A673 (cell line): ENCODE measurements around the gene CENPO. TPM values are rescaled to one million over a fixed set of nuclear protein-coding genes. Genes with fewer than 3 reads are reported as not detected.

ENCODE experiments used
- BruUV-seq: library from RNA; stranded (reverse); fragments of 400-500 nt; replicated peaks from 2 replicates; lab custom pipeline; 2021; lab: Mats Ljungman, UMichigan
- CTCF ChIA-PET: fragments of 300-600 bp; sonication (Branson Sonifier 250); formaldehyde crosslinking; loops from one replicate; lab custom pipeline; 2022; ENCODE audit warnings: antibody characterized with exemption; lab: Charles Lee
- POLR2A ChIA-PET: fragments of 300-600 bp; sonication (Branson Sonifier 250); formaldehyde crosslinking; loops from one replicate; lab custom pipeline; 2022; ENCODE audit warnings: antibody characterized with exemption; ENCODE audit not compliant: low non-redundant PET; lab: Charles Lee
- DNase-seq: peaks from one replicate; pipeline ENCODE4 v3.0.0-alpha.2; 2015; ENCODE audit warnings: low spot score
- H3K27ac ChIP-seq: fragments of 200-600 bp; sonication (generic); 2 replicates; pipeline ENCODE4 v1.5.1; 2016; ENCODE audit warnings: mixed run types, low read depth, mild to moderate bottlenecking, mixed read lengths, antibody characterized with exemption, low read length; ENCODE audit not compliant: poor library complexity, severe bottlenecking
- H3K27me3 ChIP-seq: fragments of 200-600 bp; sonication (generic); replicated peaks from 2 replicates; pipeline ENCODE4 v1.6.1; 2017; ENCODE audit warnings: mixed run types, low read depth, mild to moderate bottlenecking, mixed read lengths, antibody characterized with exemption, low read length; ENCODE audit not compliant: insufficient read depth, poor library complexity
- H3K36me3 ChIP-seq: fragments of 200-600 bp; sonication (generic); 2 replicates; pipeline ENCODE4 v1.6.1; 2016; ENCODE audit warnings: mixed run types, mild to moderate bottlenecking, mixed read lengths, antibody characterized with exemption, low read length; ENCODE audit not compliant: insufficient read depth, poor library complexity, severe bottlenecking
- H3K4me1 ChIP-seq: fragments of 200-600 bp; sonication (generic); 2 replicates; pipeline ENCODE4 v1.6.1; 2017; ENCODE audit warnings: mixed run types, mild to moderate bottlenecking, mixed read lengths, antibody characterized with exemption, low read length; ENCODE audit not compliant: insufficient read depth, poor library complexity, severe bottlenecking
- H3K4me3 ChIP-seq: fragments of 200-600 bp; sonication (generic); 2 replicates; pipeline ENCODE4 v1.5.1; 2016; ENCODE audit warnings: low read depth, mixed run types, mild to moderate bottlenecking, mixed read lengths, low read length; ENCODE audit not compliant: poor library complexity, severe bottlenecking
- H3K9me3 ChIP-seq: fragments of 200-600 bp; sonication (generic); 2 replicates; pipeline ENCODE4 v1.6.1; 2016; ENCODE audit warnings: mixed run types, low read depth, mild to moderate bottlenecking, mixed read lengths, antibody characterized with exemption, low read length; ENCODE audit not compliant: poor library complexity, severe bottlenecking
- EZH2 ChIP-seq: fragments of 200-600 bp; sonication (generic); IDR thresholded peaks from 2 replicates; pipeline ENCODE4 v1.6.1; 2017; ENCODE audit warnings: borderline replicate concordance, low read depth, mild to moderate bottlenecking, mixed read lengths, antibody characterized with exemption, low read length; ENCODE audit not compliant: poor library complexity, severe bottlenecking
- intact Hi-C: fragments of 100-400 bp; cut with micrococcal nuclease; formaldehyde crosslinking; loops from one replicate; pipeline ENCODE4 v1.10.0; 2022; ENCODE audit not compliant: unreplicated experiment
- total RNA-seq: library from RNA; stranded (reverse); gene quantifications from 2 replicates; pipeline ENCODE4 v1.2.3, GENCODE V29; 2021
- TF ChIP-seq, protein P1 (sequence below): fragments of 300-800, 200-600 bp; sonication (generic); conservative IDR thresholded peaks from 2 replicates; pipeline ENCODE4 v1.5.1; 2017; ENCODE audit warnings: low read depth, mild to moderate bottlenecking, antibody characterized with exemption, low read length, moderate library complexity, mixed read lengths

The CENPO gene
- total RNA-seq, 1 experiment from 2014 or later: 69.4 TPM

DNA sequence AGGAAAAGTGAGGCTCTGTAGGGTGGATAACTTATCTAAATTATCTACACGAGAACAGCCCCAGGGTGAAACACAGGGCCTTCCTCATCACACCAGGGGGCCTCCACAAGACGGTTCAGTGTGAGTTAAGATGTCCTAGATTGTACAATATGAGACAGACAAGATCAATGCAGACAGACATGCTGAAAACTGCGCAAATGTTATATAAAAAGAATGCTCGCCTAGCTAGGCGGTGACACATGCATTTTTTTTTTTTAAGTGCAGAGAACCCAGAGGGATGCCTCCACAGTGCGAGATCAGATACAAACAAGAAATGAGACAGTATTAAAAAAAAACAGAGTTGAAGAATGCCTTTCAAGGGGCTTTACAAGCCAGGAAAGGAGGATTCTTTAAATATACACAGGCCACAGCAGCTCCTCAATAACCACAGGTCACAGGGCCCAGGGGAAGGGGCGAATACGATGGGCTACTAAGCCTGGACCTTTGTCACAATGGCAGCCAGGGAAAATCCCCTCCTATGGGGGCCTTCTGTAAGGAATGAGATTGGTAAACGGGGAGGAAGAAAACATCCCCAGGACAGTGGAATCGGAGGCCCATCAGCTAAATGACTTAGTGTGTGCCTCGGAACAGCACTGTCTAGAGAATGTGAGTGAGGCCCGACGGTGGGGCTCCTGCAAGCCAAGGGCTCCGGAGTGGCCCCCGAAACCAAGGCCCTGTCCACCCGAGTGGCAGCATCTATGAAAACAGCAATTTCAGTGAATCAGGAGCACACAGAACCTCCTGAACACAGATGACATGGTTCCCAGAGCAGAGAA is 77.9 kb downstream of the CENPO start:
- BruUV-seq: no TSS peak
- ChIA-PET POLR2A (no interaction called here), CTCF (no interaction called here)
- no peak overlapping the region for H3K4me3 ChIP-seq
- H3K4me1 ChIP-seq: no peaks in the 10 kb centered on the region
- TF ChIP-seq EZH2: no peak
- TF ChIP-seq, protein P1, sequence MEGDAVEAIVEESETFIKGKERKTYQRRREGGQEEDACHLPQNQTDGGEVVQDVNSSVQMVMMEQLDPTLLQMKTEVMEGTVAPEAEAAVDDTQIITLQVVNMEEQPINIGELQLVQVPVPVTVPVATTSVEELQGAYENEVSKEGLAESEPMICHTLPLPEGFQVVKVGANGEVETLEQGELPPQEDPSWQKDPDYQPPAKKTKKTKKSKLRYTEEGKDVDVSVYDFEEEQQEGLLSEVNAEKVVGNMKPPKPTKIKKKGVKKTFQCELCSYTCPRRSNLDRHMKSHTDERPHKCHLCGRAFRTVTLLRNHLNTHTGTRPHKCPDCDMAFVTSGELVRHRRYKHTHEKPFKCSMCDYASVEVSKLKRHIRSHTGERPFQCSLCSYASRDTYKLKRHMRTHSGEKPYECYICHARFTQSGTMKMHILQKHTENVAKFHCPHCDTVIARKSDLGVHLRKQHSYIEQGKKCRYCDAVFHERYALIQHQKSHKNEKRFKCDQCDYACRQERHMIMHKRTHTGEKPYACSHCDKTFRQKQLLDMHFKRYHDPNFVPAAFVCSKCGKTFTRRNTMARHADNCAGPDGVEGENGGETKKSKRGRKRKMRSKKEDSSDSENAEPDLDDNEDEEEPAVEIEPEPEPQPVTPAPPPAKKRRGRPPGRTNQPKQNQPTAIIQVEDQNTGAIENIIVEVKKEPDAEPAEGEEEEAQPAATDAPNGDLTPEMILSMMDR: no peak
- intact Hi-C loops: no loop called here
- H3K27me3 ChIP-seq: no peaks in the 10 kb centered on the region
- no peaks in the 10 kb centered on the region for H3K9me3 ChIP-seq
- no peaks in the 10 kb centered on the region for H3K36me3 ChIP-seq
- DNase-seq: no peak
- no peak overlapping the region for H3K27ac ChIP-seq

DNA sequence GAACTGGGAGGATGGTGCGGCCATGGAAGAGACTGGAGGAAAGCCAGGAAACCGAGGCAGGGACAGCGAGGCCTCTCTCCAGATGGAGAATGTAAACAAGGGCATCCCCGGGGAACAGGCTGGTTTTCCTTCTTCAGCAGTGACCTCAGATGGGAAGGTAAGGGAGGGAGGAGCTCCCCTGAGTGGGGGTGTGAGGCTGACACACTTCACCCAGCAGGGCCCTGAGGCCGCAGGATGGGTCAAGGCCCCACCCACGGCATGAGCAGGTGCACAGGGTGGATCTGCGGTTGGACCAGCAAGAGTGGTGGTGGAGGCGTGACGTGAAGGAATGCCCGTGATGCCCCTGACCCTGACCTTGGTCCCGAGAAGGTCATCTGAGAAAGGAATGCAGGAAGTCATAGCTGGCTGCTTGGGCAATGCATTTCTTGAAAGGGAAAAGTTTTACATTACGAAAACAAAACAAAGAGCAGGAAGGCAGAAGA is 78.7 kb downstream of the CENPO start:
- intact Hi-C loops: no loop called here
- BruUV-seq: no TSS peak
- TF ChIP-seq EZH2: no peak
- TF ChIP-seq, protein P1: no peak
- Histone ChIP-seq H3K4me1 (no peaks in the 10 kb centered on the region), H3K4me3 (no peak overlapping the region), H3K9me3 (no peaks in the 10 kb centered on the region), H3K36me3 (no peaks in the 10 kb centered on the region), H3K27ac (no peak overlapping the region), H3K27me3 (no peaks in the 10 kb centered on the region)
- POLR2A ChIA-PET: no interaction called here
- no peak for DNase-seq
- CTCF ChIA-PET: no interaction called here

Other genes starting within 250 kb of the CENPO start
- gene PTRHD1, start within 50 bp of the CENPO start, total RNA-seq: 33.4 and 34.9 TPM in 2 replicates
- 37.3 and 42.2 TPM in 2 replicates for gene ADCY3, start 126.8 kb downstream of the CENPO start, total RNA-seq
- 4.4 and 6.7 TPM in 2 replicates for gene DNAJC27, start 178.5 kb downstream of the CENPO start, total RNA-seq
- gene EFR3B, start 248.7 kb downstream of the CENPO start, total RNA-seq: 0.76 and 1.0 TPM in 2 replicates